GM10266 (cell line): ENCODE results near the gene WHRN.

Source experiments
- DNase-seq: peaks from one replicate; pipeline ENCODE4 v3.0.0; 2012; ENCODE audit errors: extremely low spot score
- CTCF ChIP-seq: IDR thresholded peaks from 2 replicates; pipeline ENCODE4 v1.5.1; 2012; ENCODE audit warnings: mild to moderate bottlenecking, low read depth; ENCODE audit not compliant: control insufficient read depth, insufficient read depth; ENCODE audit errors: missing control alignments

Gene WHRN

GRCh38 chr9:114392749-114393112 is 112.5 kb downstream of the WHRN start:
- TF ChIP-seq CTCF, result no peak
- DNase-seq, result no peak

DNA sequence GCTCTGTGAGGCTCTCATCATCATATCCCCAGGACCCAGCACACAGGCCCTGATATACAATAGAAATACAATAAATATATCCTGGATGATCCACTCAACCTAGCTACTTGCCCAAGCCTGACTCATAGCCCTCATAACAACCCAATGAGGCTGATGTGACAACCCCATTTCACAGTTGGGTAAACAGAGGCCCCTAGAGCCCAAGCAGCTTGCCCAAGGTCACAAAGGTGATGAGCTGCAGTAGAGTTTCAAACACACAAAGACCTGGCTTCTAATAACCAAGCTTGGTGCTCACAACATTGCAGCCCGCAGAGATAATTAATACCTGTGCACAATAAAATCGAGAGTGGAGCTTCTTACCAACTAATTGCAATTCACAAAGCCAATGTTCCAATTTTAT is 114.3 kb downstream of the WHRN start:
- DNase-seq, result no peak
- no peak for TF ChIP-seq CTCF

GRCh38 chr9:114389612-114390368 is 115.5 kb downstream of the WHRN start:
- no peak for DNase-seq
- TF ChIP-seq CTCF, result peak; percentile 34

GRCh38 chr9:114388764-114389375 is 116.4 kb downstream of the WHRN start:
- TF ChIP-seq CTCF, result no peak
- DNase-seq, result no peak

DNA sequence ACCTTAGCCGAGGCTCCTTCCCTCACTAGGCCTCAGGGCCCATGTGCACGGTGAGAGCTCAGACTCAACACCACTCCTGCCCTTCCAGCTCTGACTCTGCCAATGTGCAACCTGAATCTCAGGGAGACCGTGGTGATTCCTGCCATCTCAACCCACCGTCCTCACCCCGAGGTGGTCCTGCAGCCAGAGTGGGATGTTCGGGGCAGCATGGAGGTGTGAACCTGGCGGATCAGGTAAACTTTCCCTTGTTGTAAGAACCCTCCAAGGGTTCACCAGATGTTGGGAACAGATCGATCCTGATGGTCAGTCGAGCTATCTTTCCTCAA is 117.0 kb downstream of the WHRN start:
- DNase-seq, result no peak
- no peak for TF ChIP-seq CTCF

- peak; percentile 38 for DNase-seq
- TF ChIP-seq CTCF, result no peak
Measured at GRCh38 chr9:114387680-114388356, 117.5 kb downstream of the WHRN start, which contains the start of gene AKNA. TSS of gene AKNA (minus strand) at chr9:114387982. CDS start at chr9:114381333, 6,649 bp downstream.
